Stomach (tissue), 9 donors: ENCODE measurements around the gene CAMTA2. TPM values are rescaled to one million over a fixed set of nuclear protein-coding genes. Genes with fewer than 3 reads are reported as not detected.

Experiments used
- DNase-seq, 2 donors: peaks; one replicate each; pipeline versions ENCODE4 v3.0.0 to v3.0.0-alpha.2; 2013 to 2019
- H3K27ac ChIP-seq, 5 donors: fragments of 200-600 bp in 4 of 5; sonication (generic) in 4 of 5; one replicate each; pipeline ENCODE4 v1.5.1; 2013 to 2019; ENCODE audit warnings: mild to moderate bottlenecking in 1 of 5, moderate library complexity in 1 of 5
- H3K27me3 ChIP-seq, 3 donors: fragments of 200-600 bp; sonication (generic); one replicate each; pipeline ENCODE4 v1.5.1; 2017 to 2019; ENCODE audit warnings: mixed run types in 1 of 3
- H3K36me3 ChIP-seq, 4 donors: fragments of 200-600 bp; sonication (generic); 1 replicate in 3 of 4; 2 replicates in 1 of 4; pipeline ENCODE4 v1.5.1; 2016 to 2019
- H3K4me1 ChIP-seq, 4 donors: fragments of 200-600 bp; sonication (generic); one replicate each; pipeline ENCODE4 v1.5.1; 2016 to 2019
- H3K4me3 ChIP-seq, 4 donors: fragments of 200-600 bp; sonication (generic) in 3 of 4; one replicate each; pipeline ENCODE4 v1.5.1; 2016 to 2019; ENCODE audit warnings: mild to moderate bottlenecking in 1 of 4
- H3K9me3 ChIP-seq, 4 donors: fragments of 200-600 bp; sonication (generic); one replicate each; pipeline ENCODE4 v1.5.1; 2016 to 2019
- CTCF ChIP-seq, 7 experiments: fragments of 450-650 bp in 4 of 7; fragments of 200-600 bp in 3 of 7; sonication (generic) in 3 of 7; IDR thresholded peaks; one replicate each; pipeline ENCODE4 v1.5.1; 2016 to 2019; ENCODE audit warnings: antibody characterized with exemption in 7 of 7, control low read depth in 2 of 7, mild to moderate bottlenecking in 1 of 7
- EP300 ChIP-seq: sonication (generic); formaldehyde crosslinking; IDR thresholded peaks from one replicate; pipeline ENCODE4 v1.6.1; 2017; ENCODE audit warnings: antibody characterized with exemption
- POLR2A ChIP-seq, 4 donors: fragments of 450-650 bp; IDR thresholded peaks; one replicate each; pipeline ENCODE4 v1.6.1; 2016; ENCODE audit warnings: antibody characterized with exemption in 4 of 4, control low read depth in 2 of 4, mild to moderate bottlenecking in 1 of 4, moderate library complexity in 1 of 4
- POLR2AphosphoS5 ChIP-seq, 3 donors: sonication (generic); formaldehyde crosslinking; IDR thresholded peaks; one replicate each; pipeline ENCODE4 v1.6.1; 2016; ENCODE audit warnings: antibody characterized with exemption in 3 of 3
- WGBS, 5 donors: extraction: QIAGEN DNeasy Blood & Tissue Kit in 3 of 5; methylation state at CpG; one replicate each; pipeline versions ENCODE4 v1.1.5 to v1.1.7; 2013 to 2018; 5-methylcytosine and 5-hydroxymethylcytosine counted together
- intact Hi-C: fragments of 100-400 bp; cut with DNase I; formaldehyde crosslinking; loops from one replicate; pipeline ENCODE4 v1.15.1; 2023; ENCODE audit warnings: low total_unique reads
- polyA plus RNA-seq, 3 donors: library from polyadenylated mRNA; stranded (reverse); fragments of 200-250 nt; gene quantifications; one replicate each; pipeline ENCODE4 v1.2.3, GENCODE V29; 2013
- total RNA-seq, 5 donors: library from RNA; depleted of rRNA; stranded (reverse); fragments of >200 nt; gene quantifications; one replicate each; pipeline versions ENCODE4 v1.1.0 to v1.2.3, GENCODE V29; 2014 to 2016
- donor health status: healthy with polysubstance abuse.
- donor health status: Bipolar disorder and iron deficiency.
- donor health status: healthy.

CAMTA2 gene
- total and polyA plus RNA-seq, 8 donors = 8.1 to 202 (median 54.6) TPM

DNA sequence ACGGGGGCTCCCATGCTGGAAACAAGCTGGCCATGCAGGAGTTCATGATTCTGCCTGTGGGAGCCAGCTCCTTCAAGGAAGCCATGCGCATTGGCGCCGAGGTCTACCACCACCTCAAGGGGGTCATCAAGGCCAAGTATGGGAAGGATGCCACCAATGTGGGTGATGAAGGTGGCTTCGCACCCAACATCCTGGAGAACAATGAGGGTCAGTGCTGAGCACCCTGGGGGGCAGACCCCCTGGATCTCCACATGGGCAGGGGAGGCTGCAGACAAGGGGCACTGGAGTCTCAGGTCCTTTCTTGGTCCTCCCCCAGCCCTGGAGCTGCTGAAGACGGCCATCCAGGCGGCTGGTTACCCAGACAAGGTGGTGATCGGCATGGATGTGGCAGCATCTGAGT lies 32.4 kb downstream of the CAMTA2 start:
- Histone ChIP-seq H3K27me3 (no peaks in the 10 kb centered on the region), H3K36me3 (peaks cover 10 to 29% (median 22%) of the 10 kb centered on the region in 4 donors), H3K4me1 (peaks cover 8 to 18% (median 14%) of the 10 kb centered on the region in 4 donors), H3K9me3 (no peaks in the 10 kb centered on the region), H3K4me3 (no peak overlapping the region), H3K27ac (no peak overlapping the region)
- TF ChIP-seq POLR2A (IDR thresholded peaks at IDR 0.05) = no peak
- DNase-seq = no peak
- 95 to 100% (median 97%) methylated on average over 6 to 8 of the region's 8 CpGs for WGBS, 5 donors
- intact Hi-C loops = no loop called here

DNA sequence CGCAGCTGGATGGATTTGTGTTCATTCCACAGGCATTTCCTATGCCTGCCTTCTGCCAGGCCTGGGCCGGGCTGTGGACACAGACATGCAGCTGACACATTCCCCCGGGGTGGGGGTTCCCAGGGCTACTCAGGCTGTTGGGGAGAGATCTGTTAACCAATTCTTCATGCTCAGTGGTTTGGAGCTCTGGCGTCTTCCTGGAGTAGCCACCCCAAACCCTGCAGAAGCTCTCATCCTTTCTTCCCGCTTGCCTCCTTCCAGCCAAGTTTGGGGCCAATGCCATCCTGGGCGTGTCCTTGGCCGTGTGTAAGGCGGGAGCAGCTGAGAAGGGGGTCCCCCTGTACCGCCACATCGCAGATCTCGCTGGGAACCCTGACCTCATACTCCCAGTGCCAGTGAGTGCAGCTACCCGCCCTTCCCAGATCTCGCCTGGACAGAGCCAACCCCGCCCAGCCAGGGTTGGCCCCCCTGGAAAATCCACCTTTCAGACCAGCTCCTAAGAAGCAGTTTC lies 34.0 kb downstream of the CAMTA2 start:
- WGBS, 5 donors = 51 to 59% (median 53%) methylated on average over 13 to 14 of the region's 14 CpGs
- peak in 1 of 2 donors; percentile 62 for DNase-seq
- Histone ChIP-seq H3K9me3 (no peaks in the 10 kb centered on the region), H3K36me3 (peaks cover 0 to 13% (median 7%) of the 10 kb centered on the region in 4 donors), H3K4me1 (peaks cover 12 to 29% (median 20%) of the 10 kb centered on the region in 4 donors), H3K27ac (no peak overlapping the region), H3K4me3 (no peak overlapping the region), H3K27me3 (no peaks in the 10 kb centered on the region)
- intact Hi-C loops = no loop called here
- TF ChIP-seq EP300 (no peak), POLR2AphosphoS5 (IDR thresholded peaks at IDR 0.05) (no peak), CTCF (IDR thresholded peaks at IDR 0.05) (no peak), POLR2A (IDR thresholded peaks at IDR 0.05) (no peak)

DNA sequence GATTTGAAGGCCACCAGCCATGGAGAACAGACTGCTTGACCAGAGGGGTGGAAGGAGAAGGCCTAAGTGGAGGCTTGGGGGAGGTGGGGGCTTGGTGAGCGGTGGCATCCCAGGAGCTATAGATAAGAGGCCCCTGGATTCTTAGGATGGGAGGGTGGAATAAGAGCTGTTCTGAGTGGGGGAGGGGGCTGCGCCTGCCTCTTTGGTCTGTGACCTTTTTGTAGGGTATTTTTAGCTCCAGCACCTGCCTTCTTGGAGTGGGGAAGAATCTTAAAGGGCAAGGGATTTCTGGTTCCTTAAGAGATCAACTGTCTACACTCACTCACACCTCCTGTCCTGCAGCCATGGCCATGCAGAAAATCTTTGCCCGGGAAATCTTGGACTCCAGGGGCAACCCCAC lies 36.0 kb downstream of the CAMTA2 start:
- no peak for DNase-seq
- no peak overlapping the region for H3K4me3 ChIP-seq
- H3K9me3 ChIP-seq = no peaks in the 10 kb centered on the region
- intact Hi-C loops = no loop called here
- H3K4me1 ChIP-seq = peaks cover 17 to 35% (median 27%) of the 10 kb centered on the region in 4 donors
- WGBS, 5 donors = 70 to 93% (median 86%) methylated on average over 3 of the region's 3 CpGs
- H3K27ac ChIP-seq = peak overlapping the region in 1 of 5 donors; percentile 100
- H3K36me3 ChIP-seq = peaks cover 2 to 7% (median 4%) of the 10 kb centered on the region in 4 donors
- H3K27me3 ChIP-seq = no peaks in the 10 kb centered on the region
- TF ChIP-seq EP300 = no peak
- TF ChIP-seq CTCF (IDR thresholded peaks at IDR 0.05) = no peak
- no peak for TF ChIP-seq POLR2A (IDR thresholded peaks at IDR 0.05)
- TF ChIP-seq POLR2AphosphoS5 (IDR thresholded peaks at IDR 0.05) = no peak

DNA sequence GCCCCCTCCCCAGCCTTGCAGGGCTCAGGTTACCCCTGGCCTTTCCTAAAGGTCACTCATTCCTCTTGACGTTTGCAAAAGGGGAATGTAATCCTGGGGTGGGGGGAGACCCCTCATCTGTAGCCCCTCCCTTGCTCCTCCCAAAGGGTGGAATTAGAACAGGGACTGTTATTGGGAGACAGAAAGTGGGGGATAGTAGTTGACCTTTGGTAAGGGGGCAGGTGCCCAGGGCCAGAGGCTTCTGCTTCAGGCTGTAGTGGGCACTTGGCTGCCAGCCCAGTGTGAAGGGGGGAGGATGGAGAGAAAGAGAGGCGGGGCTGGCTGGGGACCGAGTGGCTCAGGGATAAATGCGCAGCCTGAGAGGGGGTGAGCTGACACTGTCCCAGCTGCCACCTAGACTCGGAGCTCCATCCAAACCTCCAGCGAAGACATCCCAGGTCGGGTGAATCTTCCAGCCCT lies 36.7 kb downstream of the CAMTA2 start, which contains the start of gene ENO3:
Gene ENO3 (plus strand): TSS at position 374 of the 459 bp plus-strand sequence. CDS start 711 bp downstream, outside the sequence.
- Histone ChIP-seq H3K27ac (peak within 1 kb of the TSS; percentile 96 to 100 (median 99)), H3K27me3 (no peaks in the 10 kb centered on the region), H3K4me3 (peak within 1 kb of the TSS; percentile 82 to 100 (median 100)), H3K36me3 (peaks cover 9 to 14% (median 11%) of the 10 kb centered on the region in 4 donors), H3K4me1 (peaks cover 24 to 42% (median 34%) of the 10 kb centered on the region in 4 donors), H3K9me3 (no peaks in the 10 kb centered on the region)
- TF ChIP-seq POLR2AphosphoS5 (IDR thresholded peaks at IDR 0.05) (no peak), EP300 (no peak), POLR2A (IDR thresholded peaks at IDR 0.05) (no peak), CTCF (IDR thresholded peaks at IDR 0.05) (no peak)
- intact Hi-C loops = no loop called here
- WGBS, 5 donors = 48 to 59% (median 53%) methylated on average over 7 of the region's 7 CpGs
- peak in 1 of 2 donors; percentile 44 for DNase-seq
